OCI-LY3 (cell line): Measurements from ENCODE around the gene UCHL3.
"Not testable (repeated sequence)": the region's sequence is repeated elsewhere in the genome, so short reads cannot be mapped to it uniquely, and the experiment has no call there.

Experiments
- EZH2phosphoT487 ChIP-seq: fragments of 200-600 bp; shearing (Covaris generic); IDR thresholded peaks from 2 replicates; pipeline ENCODE4 v1.6.1; 2018; ENCODE audit warnings: antibody characterized with exemption, mixed run types, low read depth
- TF ChIP-seq, protein P1 (sequence below): fragments of 200-600, 300-600 bp; sonication (generic); IDR thresholded peaks from 2 replicates; pipeline ENCODE4 v1.5.1; 2014; ENCODE audit warnings: antibody characterized with exemption, low read length, low read depth

GRCh38 chr13:75545386-75545785, 4.2 kb upstream of the UCHL3 start:
- TF ChIP-seq, protein P1, sequence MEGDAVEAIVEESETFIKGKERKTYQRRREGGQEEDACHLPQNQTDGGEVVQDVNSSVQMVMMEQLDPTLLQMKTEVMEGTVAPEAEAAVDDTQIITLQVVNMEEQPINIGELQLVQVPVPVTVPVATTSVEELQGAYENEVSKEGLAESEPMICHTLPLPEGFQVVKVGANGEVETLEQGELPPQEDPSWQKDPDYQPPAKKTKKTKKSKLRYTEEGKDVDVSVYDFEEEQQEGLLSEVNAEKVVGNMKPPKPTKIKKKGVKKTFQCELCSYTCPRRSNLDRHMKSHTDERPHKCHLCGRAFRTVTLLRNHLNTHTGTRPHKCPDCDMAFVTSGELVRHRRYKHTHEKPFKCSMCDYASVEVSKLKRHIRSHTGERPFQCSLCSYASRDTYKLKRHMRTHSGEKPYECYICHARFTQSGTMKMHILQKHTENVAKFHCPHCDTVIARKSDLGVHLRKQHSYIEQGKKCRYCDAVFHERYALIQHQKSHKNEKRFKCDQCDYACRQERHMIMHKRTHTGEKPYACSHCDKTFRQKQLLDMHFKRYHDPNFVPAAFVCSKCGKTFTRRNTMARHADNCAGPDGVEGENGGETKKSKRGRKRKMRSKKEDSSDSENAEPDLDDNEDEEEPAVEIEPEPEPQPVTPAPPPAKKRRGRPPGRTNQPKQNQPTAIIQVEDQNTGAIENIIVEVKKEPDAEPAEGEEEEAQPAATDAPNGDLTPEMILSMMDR: not testable (repeated sequence)
- not testable (repeated sequence) for TF ChIP-seq EZH2phosphoT487
